Tongue (tissue), 3 donors: Measurements from ENCODE around the gene TOPBP1. TPM values are rescaled to one million over a fixed set of nuclear protein-coding genes. Genes with fewer than 3 reads are reported as not detected.
"Not testable (repeated sequence)": the region's sequence is repeated elsewhere in the genome, so short reads cannot be mapped to it uniquely, and the experiment has no call there.

Source experiments
- DNase-seq: peaks from one replicate; pipeline ENCODE4 v3.0.0-alpha.2; 2015
- small RNA-seq: library from RNA; depleted of rRNA; stranded (forward); fragments of <200 nt; gene quantifications from one replicate; pipeline ENCODE3, GENCODE V24; 2014; ENCODE audit warnings: low replicate concordance
- total RNA-seq: library from RNA; depleted of rRNA; stranded (reverse); fragments of >200 nt; gene quantifications from one replicate; pipeline ENCODE4 v1.2.3, GENCODE V29; 2014

TOPBP1 gene
- total RNA-seq, 1 donor from 2014 or later: 48.6 TPM

- peak; percentile 40 for DNase-seq
These were observed 91.4 kb downstream of the TOPBP1 start for GRCh38 chr3:133570139-133570936.

- no peak for DNase-seq
These were observed 93.3 kb downstream of the TOPBP1 start for GRCh38 chr3:133568294-133569014.

- no peak for DNase-seq
These were observed 97.9 kb downstream of the TOPBP1 start for GRCh38 chr3:133563816-133564215.

GRCh38 chr3:133563186-133563591 lies 98.6 kb downstream of the TOPBP1 start:
- DNase-seq: no peak

DNA sequence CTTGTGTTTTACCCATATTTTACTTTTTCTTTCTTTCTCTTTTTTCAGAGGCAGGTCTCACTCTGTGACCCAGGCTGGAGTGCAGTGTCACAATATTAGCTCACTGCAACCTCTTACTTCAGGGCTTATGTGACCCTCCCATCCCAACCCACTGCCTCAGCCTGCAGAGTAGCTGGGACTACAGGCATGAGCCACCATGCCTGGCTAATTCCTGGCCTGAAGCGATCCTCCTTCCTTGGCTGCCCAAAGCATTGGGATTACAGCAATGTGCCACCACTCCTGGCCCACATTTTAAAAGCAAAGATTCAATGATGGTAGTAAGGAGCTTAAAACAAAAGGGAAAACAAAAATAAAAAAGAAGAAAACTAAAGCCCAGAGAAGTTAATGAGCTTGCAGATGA lies 99.4 kb downstream of the TOPBP1 start:
- no peak for DNase-seq

DNA sequence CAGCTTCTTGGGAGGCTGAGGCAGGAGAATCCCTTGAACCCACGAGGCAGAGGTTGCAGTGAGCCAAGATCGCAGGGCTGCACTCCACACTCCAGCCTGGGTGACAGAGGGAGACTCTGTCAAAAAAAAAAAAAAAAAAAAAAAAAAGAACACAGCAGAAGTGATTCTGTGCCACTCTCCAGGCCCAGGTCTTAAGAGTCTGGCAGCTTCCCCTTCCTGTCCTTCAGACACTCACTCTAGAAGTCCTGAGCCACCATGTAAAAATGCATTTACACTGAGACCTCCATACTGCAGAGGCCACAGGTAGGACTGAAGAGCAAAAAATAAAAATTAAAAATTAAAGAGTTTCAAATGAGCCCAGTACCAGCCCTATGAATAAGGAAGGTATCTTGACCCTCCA lies 100.1 kb downstream of the TOPBP1 start:
- no peak for DNase-seq

DNA sequence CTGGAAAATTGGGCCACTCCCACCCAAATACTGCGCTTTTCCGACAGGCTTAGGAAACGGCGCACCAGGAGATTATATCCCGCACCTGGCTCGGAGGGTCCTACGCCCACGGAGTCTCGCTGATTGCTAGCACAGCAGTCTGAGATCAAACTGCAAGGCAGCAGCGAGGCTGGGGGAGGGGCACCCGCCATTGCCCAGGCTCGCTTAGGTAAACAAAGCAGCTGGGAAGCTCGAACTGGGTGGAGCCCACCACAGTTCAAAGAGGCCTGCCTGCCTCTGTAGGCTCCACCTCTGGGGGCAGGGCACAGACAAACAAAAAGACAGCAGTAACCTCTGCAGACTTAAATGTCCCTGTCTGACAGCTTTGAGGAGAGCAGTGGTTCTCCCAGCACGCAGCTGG lies 110.2 kb downstream of the TOPBP1 start:
- not testable (repeated sequence) for DNase-seq

Small RNAs within 50 kb of the gene (small RNA-seq; reads per million reads assigned to genes)
- not detected for gene RF00438
- not detected for gene RNA5SP140
- gene RNU6-678P: not detected

Other genes with a start within 250 kb of the TOPBP1 start
- 177 TPM for gene CDV3, start 88.3 kb downstream of the TOPBP1 start, total RNA-seq
- gene TF, start 84.5 kb upstream of the TOPBP1 start, total RNA-seq: 26.7 TPM
- 37.3 TPM for gene SRPRB, start 143.9 kb upstream of the TOPBP1 start, total RNA-seq
- 5.8 TPM for gene RAB6B, start 233.9 kb upstream of the TOPBP1 start, total RNA-seq